Measurements from ENCODE around the gene GLT8D2. TPM values are rescaled to one million over a fixed set of nuclear protein-coding genes. Genes with fewer than 3 reads are reported as not detected.

The GLT8D2 gene
- total RNA-seq, 3 donors from 2014 or later (not counting 1 experiment from before 2014, with no cell fraction given): 0.19 to 0.48 (median 0.32) TPM

- no peak overlapping the region for H3K4me3 ChIP-seq (ENCODE audit: low read length)
- no peaks in the 10 kb centered on the region for H3K4me1 ChIP-seq (ENCODE audit: control insufficient read depth, insufficient read depth, low read length)
- H3K4me3 Mint-ChIP-seq: no peak overlapping the region
- no peak for DNase-seq
- no peak overlapping the region for H3K27ac ChIP-seq (ENCODE audit: low read length)
- no peaks in the 10 kb centered on the region for H3K9me3 Mint-ChIP-seq
- TF ChIP-seq CTCF (IDR thresholded peaks at IDR 0.05): no peak
- H3K27ac Mint-ChIP-seq: no peak overlapping the region
- H3K27me3 ChIP-seq (ENCODE audit: control insufficient read depth, insufficient read depth, low read length): no peaks in the 10 kb centered on the region
- no peaks in the 10 kb centered on the region for H3K4me1 Mint-ChIP-seq
- H3K36me3 Mint-ChIP-seq: peaks cover 37% of the 10 kb centered on the region
- H3K27me3 Mint-ChIP-seq (ENCODE audit: low read depth in 2 of 2): no peaks in the 10 kb centered on the region
- peaks cover 70% of the 10 kb centered on the region for H3K36me3 ChIP-seq (ENCODE audit: control insufficient read depth, insufficient read depth, low read length)
- ATAC-seq: no peak
- intact Hi-C loops (cut with micrococcal nuclease): no loop called here
- no CpG with 5 or more reads among the region's 3 CpGs for WGBS (ENCODE audit: insufficient coverage)
- no peaks in the 10 kb centered on the region for H3K9me3 ChIP-seq (ENCODE audit: control insufficient read depth, insufficient read depth, low read length)
Observed at GRCh38 chr12:104094284-104094683, 44.3 kb upstream of the GLT8D2 start.

- Histone ChIP-seq H3K4me1 (ENCODE audit: control insufficient read depth, insufficient read depth, low read length) (no peaks in the 10 kb centered on the region), H3K36me3 (ENCODE audit: control insufficient read depth, insufficient read depth, low read length) (peaks cover 71% of the 10 kb centered on the region), H3K4me3 (ENCODE audit: low read length) (no peak overlapping the region), H3K9me3 (ENCODE audit: control insufficient read depth, insufficient read depth, low read length) (no peaks in the 10 kb centered on the region), H3K27me3 (ENCODE audit: control insufficient read depth, insufficient read depth, low read length) (no peaks in the 10 kb centered on the region), H3K27ac (ENCODE audit: low read length) (no peak overlapping the region)
- no peak for ATAC-seq
- no peaks in the 10 kb centered on the region for H3K4me1 Mint-ChIP-seq
- no peak for TF ChIP-seq CTCF (IDR thresholded peaks at IDR 0.05)
- H3K4me3 Mint-ChIP-seq: no peak overlapping the region
- H3K36me3 Mint-ChIP-seq: peaks cover 31% of the 10 kb centered on the region
- H3K9me3 Mint-ChIP-seq: no peaks in the 10 kb centered on the region
- DNase-seq: no peak
- H3K27ac Mint-ChIP-seq: no peak overlapping the region
- intact Hi-C loops (cut with micrococcal nuclease): no loop called here
- WGBS (ENCODE audit: insufficient coverage): 100% methylated on average over 1 of the region's 4 CpGs
- H3K27me3 Mint-ChIP-seq (ENCODE audit: low read depth in 2 of 2): no peaks in the 10 kb centered on the region
Observed at GRCh38 chr12:104091136-104091535, 41.1 kb upstream of the GLT8D2 start.

- H3K27ac ChIP-seq (ENCODE audit: low read length): no peak overlapping the region
- H3K4me3 Mint-ChIP-seq: peak overlapping the region; percentile 9
- no peak for DNase-seq
- TF ChIP-seq CTCF (IDR thresholded peaks at IDR 0.05): no peak
- H3K27me3 Mint-ChIP-seq (ENCODE audit: low read depth in 2 of 2): no peaks in the 10 kb centered on the region
- H3K4me1 Mint-ChIP-seq: no peaks in the 10 kb centered on the region
- WGBS (ENCODE audit: insufficient coverage): no CpG with 5 or more reads among the region's 1 CpG
- ATAC-seq: no peak
- H3K36me3 Mint-ChIP-seq: peaks cover 31% of the 10 kb centered on the region
- no peak overlapping the region for H3K27ac Mint-ChIP-seq
- no peaks in the 10 kb centered on the region for H3K9me3 ChIP-seq (ENCODE audit: control insufficient read depth, insufficient read depth, low read length)
- H3K4me1 ChIP-seq (ENCODE audit: control insufficient read depth, insufficient read depth, low read length): no peaks in the 10 kb centered on the region
- peaks cover 69% of the 10 kb centered on the region for H3K36me3 ChIP-seq (ENCODE audit: control insufficient read depth, insufficient read depth, low read length)
- H3K9me3 Mint-ChIP-seq: no peaks in the 10 kb centered on the region
- no peak overlapping the region for H3K4me3 ChIP-seq (ENCODE audit: low read length)
- intact Hi-C loops (cut with micrococcal nuclease): no loop called here
- no peaks in the 10 kb centered on the region for H3K27me3 ChIP-seq (ENCODE audit: control insufficient read depth, insufficient read depth, low read length)
Observed at GRCh38 chr12:104090685-104091084, 40.7 kb upstream of the GLT8D2 start.

- Histone ChIP-seq H3K4me1 (ENCODE audit: control insufficient read depth, insufficient read depth, low read length) (no peaks in the 10 kb centered on the region), H3K4me3 (ENCODE audit: low read length) (no peak overlapping the region), H3K27ac (ENCODE audit: low read length) (no peak overlapping the region), H3K9me3 (ENCODE audit: control insufficient read depth, insufficient read depth, low read length) (no peaks in the 10 kb centered on the region), H3K27me3 (ENCODE audit: control insufficient read depth, insufficient read depth, low read length) (no peaks in the 10 kb centered on the region), H3K36me3 (ENCODE audit: control insufficient read depth, insufficient read depth, low read length) (peaks cover 62% of the 10 kb centered on the region)
- TF ChIP-seq CTCF (IDR thresholded peaks at IDR 0.05): no peak
- H3K27ac Mint-ChIP-seq: peak overlapping the region in 1 of 2 donors; percentile 19
- 78% methylated on average over 8 of the region's 8 CpGs for WGBS (ENCODE audit: insufficient coverage)
- intact Hi-C loops (cut with micrococcal nuclease): no loop called here
- no peak overlapping the region for H3K4me3 Mint-ChIP-seq
- H3K36me3 Mint-ChIP-seq: peaks cover 7% of the 10 kb centered on the region
- no peak for ATAC-seq
- no peak for DNase-seq
- no peaks in the 10 kb centered on the region for H3K27me3 Mint-ChIP-seq (ENCODE audit: low read depth in 2 of 2)
- H3K4me1 Mint-ChIP-seq: peaks cover 0 to 6% of the 10 kb centered on the region in 2 donors
- no peaks in the 10 kb centered on the region for H3K9me3 Mint-ChIP-seq
Observed at GRCh38 chr12:104083769-104084475, 33.9 kb upstream of the GLT8D2 start.
